Subcutaneous abdominal adipose tissue (tissue), 5 donors: ENCODE measurements around the gene CBFB.

Source experiments
- H3K27ac ChIP-seq: one replicate; pipeline ENCODE4 v1.7.0; 2013; ENCODE audit warnings: low read depth, mild to moderate bottlenecking, inconsistent platforms, low read length, moderate library complexity
- H3K27me3 ChIP-seq, 5 donors: one replicate each; pipeline ENCODE4 v1.7.0; 2013; ENCODE audit warnings: low read length in 5 of 5, inconsistent platforms in 1 of 5; ENCODE audit not compliant: control insufficient read depth in 5 of 5, insufficient read depth in 4 of 5
- H3K36me3 ChIP-seq, 5 donors: one replicate each; pipeline ENCODE4 v1.7.0; 2013; ENCODE audit warnings: low read length in 5 of 5; ENCODE audit not compliant: control insufficient read depth in 5 of 5, insufficient read depth in 5 of 5
- H3K4me1 ChIP-seq, 5 donors: one replicate each; pipeline ENCODE4 v1.7.0; 2013; ENCODE audit warnings: low read length in 5 of 5, mild to moderate bottlenecking in 3 of 5, moderate library complexity in 1 of 5; ENCODE audit not compliant: control insufficient read depth in 5 of 5, insufficient read depth in 5 of 5
- H3K4me3 ChIP-seq, 5 donors: one replicate each; pipeline ENCODE4 v1.7.0; 2013; ENCODE audit warnings: low read length in 5 of 5, low read depth in 1 of 5
- H3K9ac ChIP-seq, 5 donors: one replicate each; pipeline ENCODE4 v1.7.0; 2013; ENCODE audit warnings: low read length in 5 of 5, mild to moderate bottlenecking in 4 of 5, moderate library complexity in 3 of 5
- H3K9me3 ChIP-seq, 5 donors: one replicate each; pipeline ENCODE4 v1.7.0; 2013; ENCODE audit warnings: low read length in 5 of 5; ENCODE audit not compliant: control insufficient read depth in 5 of 5
- donor health status: healthy.
- donor health status: healthy.
- donor health status: healthy.
- donor health status: healthy.
- donor health status: healthy.

Gene CBFB

GRCh38 chr16:67087291-67087690, 58.3 kb downstream of the CBFB start:
- H3K4me1 ChIP-seq: no peaks in the 10 kb centered on the region
- H3K4me3 ChIP-seq: no peak overlapping the region
- H3K9me3 ChIP-seq: no peaks in the 10 kb centered on the region
- H3K9ac ChIP-seq: no peak overlapping the region
- H3K36me3 ChIP-seq: peaks cover 0 to 6% (median 2%) of the 10 kb centered on the region in 5 donors
- no peaks in the 10 kb centered on the region for H3K27me3 ChIP-seq
- no peak overlapping the region for H3K27ac ChIP-seq

- Histone ChIP-seq H3K4me3 (no peak overlapping the region), H3K27ac (no peak overlapping the region), H3K9me3 (no peaks in the 10 kb centered on the region), H3K36me3 (peaks cover 0 to 6% (median 2%) of the 10 kb centered on the region in 5 donors), H3K27me3 (no peaks in the 10 kb centered on the region), H3K9ac (no peak overlapping the region), H3K4me1 (no peaks in the 10 kb centered on the region)
Observed at GRCh38 chr16:67087803-67088202, 58.9 kb downstream of the CBFB start.

GRCh38 chr16:67088551-67088950, 59.6 kb downstream of the CBFB start:
- H3K4me1 ChIP-seq: no peaks in the 10 kb centered on the region
- H3K27ac ChIP-seq: no peak overlapping the region
- no peak overlapping the region for H3K4me3 ChIP-seq
- H3K9me3 ChIP-seq: no peaks in the 10 kb centered on the region
- no peak overlapping the region for H3K9ac ChIP-seq
- H3K27me3 ChIP-seq: no peaks in the 10 kb centered on the region
- peaks cover 2 to 6% (median 3%) of the 10 kb centered on the region in 5 donors for H3K36me3 ChIP-seq

GRCh38 chr16:67089101-67089500, 60.2 kb downstream of the CBFB start:
- peaks cover 2 to 6% (median 3%) of the 10 kb centered on the region in 5 donors for H3K36me3 ChIP-seq
- H3K4me1 ChIP-seq: no peaks in the 10 kb centered on the region
- H3K9ac ChIP-seq: no peak overlapping the region
- H3K4me3 ChIP-seq: no peak overlapping the region
- no peaks in the 10 kb centered on the region for H3K9me3 ChIP-seq
- no peak overlapping the region for H3K27ac ChIP-seq
- H3K27me3 ChIP-seq: no peaks in the 10 kb centered on the region

- H3K4me1 ChIP-seq: no peaks in the 10 kb centered on the region
- no peak overlapping the region for H3K4me3 ChIP-seq
- peaks cover 0 to 5% (median 3%) of the 10 kb centered on the region in 5 donors for H3K36me3 ChIP-seq
- H3K27me3 ChIP-seq: no peaks in the 10 kb centered on the region
- no peak overlapping the region for H3K27ac ChIP-seq
- no peak overlapping the region for H3K9ac ChIP-seq
- no peaks in the 10 kb centered on the region for H3K9me3 ChIP-seq
Observed at GRCh38 chr16:67091906-67092566, 63.1 kb downstream of the CBFB start.

GRCh38 chr16:67093098-67093726, 64.3 kb downstream of the CBFB start:
- no peak overlapping the region for H3K9ac ChIP-seq
- H3K4me3 ChIP-seq: no peak overlapping the region
- H3K27ac ChIP-seq: no peak overlapping the region
- no peaks in the 10 kb centered on the region for H3K4me1 ChIP-seq
- no peaks in the 10 kb centered on the region for H3K9me3 ChIP-seq
- H3K36me3 ChIP-seq: peaks cover 0 to 5% (median 3%) of the 10 kb centered on the region in 5 donors
- no peaks in the 10 kb centered on the region for H3K27me3 ChIP-seq

GRCh38 chr16:67098599-67098998, 69.7 kb downstream of the CBFB start:
- Histone ChIP-seq H3K9ac (no peak overlapping the region), H3K27ac (no peak overlapping the region), H3K4me1 (no peaks in the 10 kb centered on the region), H3K9me3 (no peaks in the 10 kb centered on the region), H3K4me3 (no peak overlapping the region), H3K36me3 (peaks cover 2 to 12% (median 9%) of the 10 kb centered on the region in 5 donors), H3K27me3 (no peaks in the 10 kb centered on the region)

GRCh38 chr16:67100569-67101310, 71.8 kb downstream of the CBFB start:
- H3K9me3 ChIP-seq: no peaks in the 10 kb centered on the region
- H3K4me3 ChIP-seq: no peak overlapping the region
- no peak overlapping the region for H3K9ac ChIP-seq
- H3K27ac ChIP-seq: no peak overlapping the region
- peaks cover 0 to 13% (median 7%) of the 10 kb centered on the region in 5 donors for H3K4me1 ChIP-seq
- H3K36me3 ChIP-seq: peaks cover 0 to 11% (median 9%) of the 10 kb centered on the region in 5 donors
- H3K27me3 ChIP-seq: no peaks in the 10 kb centered on the region

- Histone ChIP-seq H3K9me3 (no peaks in the 10 kb centered on the region), H3K4me1 (peaks cover 0 to 16% (median 13%) of the 10 kb centered on the region in 5 donors), H3K4me3 (no peak overlapping the region), H3K27me3 (no peaks in the 10 kb centered on the region), H3K9ac (no peak overlapping the region), H3K27ac (no peak overlapping the region), H3K36me3 (peaks cover 0 to 11% (median 9%) of the 10 kb centered on the region in 5 donors)
Observed at GRCh38 chr16:67101311-67102082, 72.5 kb downstream of the CBFB start.
